DND-41 (cell line): Measurements from ENCODE around the gene CIRBP.
A peak's percentile ranks its signal among the peaks of the same experiment; 100 is the strongest.

ENCODE experiments used
- ATAC-seq: fragments of 200-7000 bp; cut with Tn5 transposase; 3 replicates; pipeline ENCODE4 v1.9.1; 2021; ENCODE audit warnings: low read depth; ENCODE audit not compliant: insufficient read depth
- DNase-seq: peaks from one replicate; pipeline ENCODE4 v3.0.0-alpha.2; 2020
- H2AFZ ChIP-seq: 2 replicates; pipeline ENCODE4 v1.6.0; 2012; ENCODE audit warnings: low read depth, low read length
- H3K27ac ChIP-seq: 2 replicates; pipeline ENCODE4 v1.5.1; 2012; ENCODE audit warnings: low read length, inconsistent platforms
- H3K27me3 ChIP-seq: fragments of 200-600 bp; sonication (generic); 2 replicates; pipeline ENCODE4 v1.6.0; 2012; ENCODE audit warnings: low read length, mild to moderate bottlenecking, inconsistent platforms; ENCODE audit not compliant: insufficient read depth, poor library complexity
- H3K36me3 ChIP-seq: 2 replicates; pipeline ENCODE4 v1.5.1; 2012; ENCODE audit warnings: low read length, inconsistent platforms; ENCODE audit not compliant: insufficient read depth
- H3K4me1 ChIP-seq: 2 replicates; pipeline ENCODE4 v1.5.1; 2012; ENCODE audit warnings: mild to moderate bottlenecking, low read length; ENCODE audit not compliant: insufficient read depth
- H3K4me2 ChIP-seq: 2 replicates; pipeline ENCODE4 v1.6.0; 2012; ENCODE audit warnings: mild to moderate bottlenecking, moderate library complexity, low read length, inconsistent platforms; ENCODE audit not compliant: insufficient read depth
- H3K4me3 ChIP-seq, 2 experiments: fragments of 200-600 bp in 1 of 2; shearing (Covaris generic) in 1 of 2; 2 replicates each; pipeline ENCODE4 v1.5.1; 2012 to 2016; ENCODE audit warnings: inconsistent platforms in 2 of 2, low read length in 2 of 2, mild to moderate bottlenecking in 2 of 2, low read depth in 1 of 2, moderate library complexity in 1 of 2
- H3K79me2 ChIP-seq: 2 replicates; pipeline ENCODE4 v1.6.0; 2012; ENCODE audit warnings: low read length, inconsistent platforms; ENCODE audit not compliant: insufficient read depth
- H3K9ac ChIP-seq: 2 replicates; pipeline ENCODE4 v1.6.0; 2012; ENCODE audit warnings: low read depth, mild to moderate bottlenecking, inconsistent platforms, low read length, moderate library complexity
- H3K9me3 ChIP-seq: 2 replicates; pipeline ENCODE4 v1.5.1; 2012; ENCODE audit warnings: low read length, moderate library complexity, mild to moderate bottlenecking, inconsistent platforms; ENCODE audit not compliant: insufficient read depth, severe bottlenecking
- H4K20me1 ChIP-seq: 2 replicates; pipeline ENCODE4 v1.6.0; 2012; ENCODE audit warnings: low read length; ENCODE audit not compliant: insufficient read depth
- CTCF ChIP-seq: IDR thresholded peaks from 2 replicates; pipeline ENCODE4 v1.5.1; 2012; ENCODE audit warnings: borderline replicate concordance, low read length, moderate library complexity, mild to moderate bottlenecking; ENCODE audit not compliant: poor library complexity, severe bottlenecking; ENCODE audit errors: extremely low read depth
- EZH2 ChIP-seq: IDR thresholded peaks from 3 replicates; pipeline ENCODE4 v1.6.1; 2012; ENCODE audit warnings: borderline replicate concordance, low read depth, mild to moderate bottlenecking, moderate library complexity, low read length, inconsistent platforms; ENCODE audit not compliant: severe bottlenecking

The CIRBP gene

GRCh38 chr19:1272423-1273262, 3.5 kb downstream of the CIRBP start:
- Histone ChIP-seq H3K27ac (no peak overlapping the region), H3K4me3 (peak overlapping the region in 1 of 2 experiments; percentile 95; a peak in 1 of 4 replicates)

GRCh38 chr19:1273263-1274041, 4.3 kb downstream of the CIRBP start:
- H3K4me2 ChIP-seq: peak overlapping the region; percentile 83
- TF ChIP-seq CTCF (no peak), EZH2 (no peak)
- H2AFZ ChIP-seq: no peak overlapping the region
- H3K27me3 ChIP-seq: no peaks in the 10 kb centered on the region
- peaks cover 76% of the 10 kb centered on the region for H3K4me1 ChIP-seq
- H3K79me2 ChIP-seq: peaks cover 77% of the 10 kb centered on the region
- peaks cover 75% of the 10 kb centered on the region for H3K36me3 ChIP-seq
- H3K9ac ChIP-seq: peak overlapping the region; percentile 99
- H3K27ac ChIP-seq: peak overlapping the region; percentile 42; the same call in 1 of the 2 replicates
- no peak for ATAC-seq
- no peak overlapping the region for H3K4me3 ChIP-seq
- H3K9me3 ChIP-seq: no peaks in the 10 kb centered on the region
- H4K20me1 ChIP-seq: peaks cover 69% of the 10 kb centered on the region
- no peak for DNase-seq

More at GRCh38 chr19:1272423-1273262, 3.5 kb downstream of the CIRBP start:
- peaks cover 82% of the 10 kb centered on the region for H3K4me1 ChIP-seq
- TF ChIP-seq EZH2 (no peak), CTCF (no peak)
- peaks cover 74% of the 10 kb centered on the region for H3K79me2 ChIP-seq
- H3K9ac ChIP-seq: peak overlapping the region; percentile 99
- H3K4me2 ChIP-seq: peak overlapping the region; percentile 83; the same call in 1 of the 2 replicates
- no peaks in the 10 kb centered on the region for H3K27me3 ChIP-seq
- H4K20me1 ChIP-seq: peaks cover 69% of the 10 kb centered on the region
- H2AFZ ChIP-seq: no peak overlapping the region
- ATAC-seq (no peak), DNase-seq (no peak)
- peaks cover 69% of the 10 kb centered on the region for H3K36me3 ChIP-seq
- no peaks in the 10 kb centered on the region for H3K9me3 ChIP-seq

GRCh38 chr19:1274081-1274851, 5.1 kb downstream of the CIRBP start:
- Histone ChIP-seq H3K4me3 (peak overlapping the region in 1 of 2 experiments; percentile 73; a peak in 3 of 4 replicates), H3K36me3 (peaks cover 83% of the 10 kb centered on the region), H3K27ac (no peak overlapping the region), H3K4me1 (peaks cover 71% of the 10 kb centered on the region), H3K4me2 (peak overlapping the region; percentile 83), H3K27me3 (no peaks in the 10 kb centered on the region), H3K79me2 (peaks cover 76% of the 10 kb centered on the region), H4K20me1 (peaks cover 75% of the 10 kb centered on the region), H3K9ac (peak overlapping the region; percentile 99), H2AFZ (no peak overlapping the region), H3K9me3 (no peaks in the 10 kb centered on the region)
- ATAC-seq (no peak), DNase-seq (no peak)
- no peak for TF ChIP-seq CTCF
- no peak for TF ChIP-seq EZH2
